Calu3 (cell line): ENCODE measurements around the gene RALA. TPM values are rescaled to one million over a fixed set of nuclear protein-coding genes. Genes with fewer than 3 reads are reported as not detected.

Experiments used
- BruUV-seq: library from RNA; stranded (reverse); fragments of 400-500 nt; replicated peaks from 2 replicates; lab custom pipeline; 2021; lab: Mats Ljungman, UMichigan
- CTCF ChIA-PET: fragments of 300-600 bp; sonication (Branson Sonifier 250); formaldehyde crosslinking; loops from one replicate; lab custom pipeline; 2022; ENCODE audit warnings: antibody characterized with exemption; lab: Charles Lee
- DNase-seq: peaks from one replicate; pipeline ENCODE4 v3.0.0; 2022
- H3K27ac Mint-ChIP-seq: one replicate; pipeline ENCODE4 v1.8.0; 2022; ENCODE audit warnings: mixed read lengths; ENCODE audit not compliant: unreplicated experiment
- H3K27me3 Mint-ChIP-seq: one replicate; pipeline ENCODE4 v1.8.0; 2022; ENCODE audit warnings: mixed read lengths; ENCODE audit not compliant: unreplicated experiment
- H3K36me3 Mint-ChIP-seq: one replicate; pipeline ENCODE4 v1.8.0; 2022; ENCODE audit warnings: mild to moderate bottlenecking, moderate library complexity, mixed read lengths; ENCODE audit not compliant: insufficient read depth, unreplicated experiment
- H3K4me1 Mint-ChIP-seq: one replicate; pipeline ENCODE4 v1.8.0; 2022; ENCODE audit warnings: mild to moderate bottlenecking, low read depth, mixed read lengths; ENCODE audit not compliant: unreplicated experiment
- H3K4me3 Mint-ChIP-seq: one replicate; pipeline ENCODE4 v1.8.0; 2022; ENCODE audit warnings: mild to moderate bottlenecking, low read depth, moderate library complexity, mixed read lengths; ENCODE audit not compliant: unreplicated experiment
- H3K9me3 Mint-ChIP-seq: one replicate; pipeline ENCODE4 v1.8.0; 2022; ENCODE audit warnings: low read depth, mixed read lengths; ENCODE audit not compliant: unreplicated experiment
- intact Hi-C: fragments of 100-400 bp; cut with micrococcal nuclease; formaldehyde crosslinking; loops from one replicate; pipeline ENCODE4 v1.10.0; 2022; ENCODE audit not compliant: unreplicated experiment
- total RNA-seq: library from RNA; stranded (reverse); gene quantifications from 2 replicates; pipeline ENCODE4 v1.2.3, GENCODE V29; 2022
- TF ChIP-seq, protein P1 (sequence below): fragments of 200-600 bp; IDR thresholded peaks from one replicate; pipeline ENCODE4 v1.8.0; 2022; ENCODE audit warnings: antibody characterized with exemption; ENCODE audit not compliant: unreplicated experiment

RALA gene
- total RNA-seq, 1 experiment from 2014 or later = 64.8 TPM

DNA sequence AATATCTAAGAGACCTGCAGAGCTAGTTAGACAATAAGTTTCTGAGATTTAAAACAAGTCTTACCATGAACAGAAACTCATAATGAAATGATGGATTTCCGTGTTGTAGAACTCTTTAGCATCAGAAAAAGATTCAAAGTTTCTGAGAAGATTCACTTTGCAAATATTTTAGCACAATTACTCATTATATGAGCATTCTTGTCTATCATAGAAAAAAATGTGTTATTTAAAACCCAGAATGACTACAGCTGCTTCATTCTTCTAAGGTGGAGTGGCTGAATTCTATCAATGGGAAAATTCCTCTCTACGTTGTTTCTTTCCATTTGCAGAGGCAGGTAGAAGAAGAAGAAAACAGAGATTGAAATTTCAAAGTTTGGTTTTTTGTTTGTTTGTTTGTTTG, 21.0 kb upstream of the RALA start:
- CTCF ChIA-PET = no interaction called here

DNA sequence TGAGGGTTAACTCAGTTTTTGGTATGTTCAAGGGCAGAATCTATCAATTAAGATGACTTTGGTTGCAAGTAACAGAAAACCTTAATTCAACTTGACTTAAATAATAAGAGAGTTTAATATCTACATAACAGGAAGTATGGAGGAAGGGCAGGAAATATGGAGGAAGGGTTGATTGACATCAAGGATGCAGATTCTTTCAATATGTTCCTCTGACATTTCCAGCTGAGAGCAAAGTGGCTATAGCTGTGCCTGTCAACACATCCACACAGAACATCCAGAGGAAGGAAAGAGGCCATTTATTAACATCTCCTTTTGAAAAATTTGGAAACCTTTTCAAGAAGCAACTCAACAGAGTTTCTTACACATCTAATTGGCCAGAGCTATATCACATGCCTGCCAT, 19.4 kb upstream of the RALA start:
- intact Hi-C loops = loop anchor here (1.0 kb wide), 1 partner anchor 15 kb away; no protein-coding TSS in a partner anchor
- TF ChIP-seq, protein P1, sequence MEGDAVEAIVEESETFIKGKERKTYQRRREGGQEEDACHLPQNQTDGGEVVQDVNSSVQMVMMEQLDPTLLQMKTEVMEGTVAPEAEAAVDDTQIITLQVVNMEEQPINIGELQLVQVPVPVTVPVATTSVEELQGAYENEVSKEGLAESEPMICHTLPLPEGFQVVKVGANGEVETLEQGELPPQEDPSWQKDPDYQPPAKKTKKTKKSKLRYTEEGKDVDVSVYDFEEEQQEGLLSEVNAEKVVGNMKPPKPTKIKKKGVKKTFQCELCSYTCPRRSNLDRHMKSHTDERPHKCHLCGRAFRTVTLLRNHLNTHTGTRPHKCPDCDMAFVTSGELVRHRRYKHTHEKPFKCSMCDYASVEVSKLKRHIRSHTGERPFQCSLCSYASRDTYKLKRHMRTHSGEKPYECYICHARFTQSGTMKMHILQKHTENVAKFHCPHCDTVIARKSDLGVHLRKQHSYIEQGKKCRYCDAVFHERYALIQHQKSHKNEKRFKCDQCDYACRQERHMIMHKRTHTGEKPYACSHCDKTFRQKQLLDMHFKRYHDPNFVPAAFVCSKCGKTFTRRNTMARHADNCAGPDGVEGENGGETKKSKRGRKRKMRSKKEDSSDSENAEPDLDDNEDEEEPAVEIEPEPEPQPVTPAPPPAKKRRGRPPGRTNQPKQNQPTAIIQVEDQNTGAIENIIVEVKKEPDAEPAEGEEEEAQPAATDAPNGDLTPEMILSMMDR = no peak
- Mint-ChIP-seq H3K27me3 (no peaks in the 10 kb centered on the region), H3K36me3 (no peaks in the 10 kb centered on the region), H3K4me3 (no peak overlapping the region), H3K4me1 (peaks cover 42% of the 10 kb centered on the region), H3K27ac (no peak overlapping the region), H3K9me3 (no peaks in the 10 kb centered on the region)
- CTCF ChIA-PET = interaction anchor here (2.8 kb wide), 1 partner anchor 24 kb away, joined by 11 read pairs; no protein-coding TSS in a partner anchor
- no peak for DNase-seq
- no TSS peak for BruUV-seq

More for the DNA sequence above, 21.0 kb upstream of the RALA start:
- Mint-ChIP-seq H3K4me1 (peaks cover 28% of the 10 kb centered on the region), H3K36me3 (no peaks in the 10 kb centered on the region), H3K4me3 (no peak overlapping the region), H3K9me3 (no peaks in the 10 kb centered on the region), H3K27ac (no peak overlapping the region), H3K27me3 (no peaks in the 10 kb centered on the region)
- BruUV-seq = no TSS peak
- TF ChIP-seq, protein P1 = no peak
- DNase-seq = no peak
- intact Hi-C loops = no loop called here

DNA sequence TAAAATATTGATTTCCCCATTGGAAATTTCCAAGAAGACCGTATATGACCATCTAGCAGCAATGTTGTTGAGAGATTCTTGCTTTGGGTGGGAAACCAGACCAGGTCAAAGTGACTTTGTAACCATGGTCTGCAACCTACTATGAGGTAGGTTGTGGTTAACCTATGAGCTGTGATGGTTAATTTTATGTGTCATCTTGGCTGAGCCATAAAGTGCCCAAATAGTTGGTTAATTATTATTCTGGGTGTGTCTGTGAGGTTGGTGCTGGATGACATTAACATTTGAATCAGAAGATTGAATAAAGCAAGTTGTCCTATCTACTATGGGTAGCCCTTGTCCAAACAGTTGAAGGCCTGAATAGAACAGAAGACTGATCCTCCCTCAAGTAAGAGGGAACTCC, 18.3 kb upstream of the RALA start:
- CTCF ChIA-PET = interaction anchor here (0.9 to 2.8 kb wide), 8 partner anchors 10 to 142 kb away, joined by 3 to 11 read pairs (median 4); partner anchors contain the start of gene RALA
- peak overlapping the region; percentile 53 for H3K27ac Mint-ChIP-seq
- BruUV-seq = no TSS peak
- DNase-seq = no peak
- H3K9me3 Mint-ChIP-seq = no peaks in the 10 kb centered on the region
- H3K36me3 Mint-ChIP-seq = no peaks in the 10 kb centered on the region
- H3K4me3 Mint-ChIP-seq = peak overlapping the region; percentile 1
- intact Hi-C loops = no loop called here
- no peaks in the 10 kb centered on the region for H3K27me3 Mint-ChIP-seq
- TF ChIP-seq, protein P1 = no peak
- peaks cover 53% of the 10 kb centered on the region for H3K4me1 Mint-ChIP-seq

DNA sequence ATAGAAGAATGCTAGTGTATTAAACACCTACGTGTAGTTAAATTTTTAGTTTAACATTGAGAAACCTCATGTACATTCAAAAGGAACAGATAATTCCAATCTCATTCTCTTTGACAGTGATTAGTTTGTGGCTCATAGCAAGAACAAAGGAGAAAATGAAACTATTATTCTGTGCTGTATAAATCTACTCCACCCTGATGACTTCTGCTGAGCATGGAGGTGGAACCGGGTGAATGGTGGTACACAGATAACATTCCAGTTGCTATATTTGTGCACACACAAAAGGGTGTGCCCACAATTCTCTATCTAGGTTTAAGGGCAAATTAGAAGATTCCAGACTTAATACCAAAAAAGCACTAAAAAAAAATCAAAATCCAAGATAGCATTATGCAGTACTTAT, 17.0 kb upstream of the RALA start:
- H3K27me3 Mint-ChIP-seq = no peaks in the 10 kb centered on the region
- TF ChIP-seq, protein P1 = no peak
- H3K4me3 Mint-ChIP-seq = no peak overlapping the region
- BruUV-seq = no TSS peak
- CTCF ChIA-PET = interaction anchor here (2.8 kb wide), 1 partner anchor 26 kb away, joined by 11 read pairs; no protein-coding TSS in a partner anchor
- H3K36me3 Mint-ChIP-seq = no peaks in the 10 kb centered on the region
- intact Hi-C loops = no loop called here
- no peak for DNase-seq
- no peaks in the 10 kb centered on the region for H3K9me3 Mint-ChIP-seq
- H3K27ac Mint-ChIP-seq = no peak overlapping the region
- peaks cover 56% of the 10 kb centered on the region for H3K4me1 Mint-ChIP-seq
